Liver (tissue), 3 donors: ENCODE measurements around the gene NFAT5.

Experiments
- EGR1 ChIP-seq, 2 donors: IDR thresholded peaks; 2 replicates each; pipeline ENCODE4 v1.6.1; 2016 to 2018; ENCODE audit warnings: antibody characterized with exemption in 2 of 2, low read depth in 2 of 2
- FOXA1 ChIP-seq: IDR thresholded peaks from 2 replicates; pipeline ENCODE4 v1.6.1; 2016; ENCODE audit warnings: antibody characterized with exemption
- GABPA ChIP-seq, 2 donors: IDR thresholded peaks in 1 of 2; conservative IDR thresholded peaks in 1 of 2; 2 replicates each; pipeline ENCODE4 v1.6.1; 2016; ENCODE audit warnings: antibody characterized with exemption in 2 of 2, mild to moderate bottlenecking in 1 of 2, moderate library complexity in 1 of 2
- JUND ChIP-seq, 2 donors: IDR thresholded peaks; 2 replicates each; pipeline ENCODE4 v1.6.1; 2016; ENCODE audit warnings: antibody characterized with exemption in 2 of 2
- RAD21 ChIP-seq, 2 donors: IDR thresholded peaks; 2 replicates each; pipeline ENCODE4 v1.6.1; 2016; ENCODE audit warnings: antibody characterized with exemption in 2 of 2, mild to moderate bottlenecking in 2 of 2
- RXRA ChIP-seq, 2 donors: IDR thresholded peaks; 2 replicates each; pipeline ENCODE4 v1.6.1; 2017 to 2018; ENCODE audit warnings: antibody characterized with exemption in 2 of 2, mild to moderate bottlenecking in 1 of 2
- SP1 ChIP-seq: IDR thresholded peaks from 2 replicates; pipeline ENCODE4 v1.6.1; 2018; ENCODE audit warnings: antibody characterized with exemption, mild to moderate bottlenecking
- TAF1 ChIP-seq: conservative IDR thresholded peaks from 2 replicates; pipeline ENCODE4 v1.6.1; 2016; ENCODE audit warnings: antibody characterized with exemption, mild to moderate bottlenecking
- YY1 ChIP-seq: IDR thresholded peaks from 2 replicates; pipeline ENCODE4 v1.6.1; 2016; ENCODE audit warnings: antibody characterized with exemption, mild to moderate bottlenecking
- ZBTB33 ChIP-seq: IDR thresholded peaks from 2 replicates; pipeline ENCODE4 v1.6.1; 2016; ENCODE audit warnings: antibody characterized with exemption
- TF ChIP-seq, protein P1 (sequence below): fragments of 150-350 bp; IDR thresholded peaks from 2 replicates; pipeline ENCODE4 v1.5.1; 2017; ENCODE audit warnings: improper control_type of control experiment, low read depth, low read length; ENCODE audit not compliant: missing input control
- TF ChIP-seq, protein P2 (sequence below): IDR thresholded peaks from 2 replicates; pipeline ENCODE4 v1.6.1; 2016; ENCODE audit warnings: antibody characterized with exemption, mild to moderate bottlenecking
- TF ChIP-seq, protein P3 (sequence below): IDR thresholded peaks from 2 replicates; pipeline ENCODE4 v1.6.1; 2016; ENCODE audit warnings: antibody characterized with exemption
- donor health status: healthy.
- donor health status: healthy.

GRCh38 chr16:69693916-69694315 lies 128.2 kb downstream of the NFAT5 start:
- TF ChIP-seq, protein P1, sequence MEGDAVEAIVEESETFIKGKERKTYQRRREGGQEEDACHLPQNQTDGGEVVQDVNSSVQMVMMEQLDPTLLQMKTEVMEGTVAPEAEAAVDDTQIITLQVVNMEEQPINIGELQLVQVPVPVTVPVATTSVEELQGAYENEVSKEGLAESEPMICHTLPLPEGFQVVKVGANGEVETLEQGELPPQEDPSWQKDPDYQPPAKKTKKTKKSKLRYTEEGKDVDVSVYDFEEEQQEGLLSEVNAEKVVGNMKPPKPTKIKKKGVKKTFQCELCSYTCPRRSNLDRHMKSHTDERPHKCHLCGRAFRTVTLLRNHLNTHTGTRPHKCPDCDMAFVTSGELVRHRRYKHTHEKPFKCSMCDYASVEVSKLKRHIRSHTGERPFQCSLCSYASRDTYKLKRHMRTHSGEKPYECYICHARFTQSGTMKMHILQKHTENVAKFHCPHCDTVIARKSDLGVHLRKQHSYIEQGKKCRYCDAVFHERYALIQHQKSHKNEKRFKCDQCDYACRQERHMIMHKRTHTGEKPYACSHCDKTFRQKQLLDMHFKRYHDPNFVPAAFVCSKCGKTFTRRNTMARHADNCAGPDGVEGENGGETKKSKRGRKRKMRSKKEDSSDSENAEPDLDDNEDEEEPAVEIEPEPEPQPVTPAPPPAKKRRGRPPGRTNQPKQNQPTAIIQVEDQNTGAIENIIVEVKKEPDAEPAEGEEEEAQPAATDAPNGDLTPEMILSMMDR = no peak
- TF ChIP-seq, protein P2, sequence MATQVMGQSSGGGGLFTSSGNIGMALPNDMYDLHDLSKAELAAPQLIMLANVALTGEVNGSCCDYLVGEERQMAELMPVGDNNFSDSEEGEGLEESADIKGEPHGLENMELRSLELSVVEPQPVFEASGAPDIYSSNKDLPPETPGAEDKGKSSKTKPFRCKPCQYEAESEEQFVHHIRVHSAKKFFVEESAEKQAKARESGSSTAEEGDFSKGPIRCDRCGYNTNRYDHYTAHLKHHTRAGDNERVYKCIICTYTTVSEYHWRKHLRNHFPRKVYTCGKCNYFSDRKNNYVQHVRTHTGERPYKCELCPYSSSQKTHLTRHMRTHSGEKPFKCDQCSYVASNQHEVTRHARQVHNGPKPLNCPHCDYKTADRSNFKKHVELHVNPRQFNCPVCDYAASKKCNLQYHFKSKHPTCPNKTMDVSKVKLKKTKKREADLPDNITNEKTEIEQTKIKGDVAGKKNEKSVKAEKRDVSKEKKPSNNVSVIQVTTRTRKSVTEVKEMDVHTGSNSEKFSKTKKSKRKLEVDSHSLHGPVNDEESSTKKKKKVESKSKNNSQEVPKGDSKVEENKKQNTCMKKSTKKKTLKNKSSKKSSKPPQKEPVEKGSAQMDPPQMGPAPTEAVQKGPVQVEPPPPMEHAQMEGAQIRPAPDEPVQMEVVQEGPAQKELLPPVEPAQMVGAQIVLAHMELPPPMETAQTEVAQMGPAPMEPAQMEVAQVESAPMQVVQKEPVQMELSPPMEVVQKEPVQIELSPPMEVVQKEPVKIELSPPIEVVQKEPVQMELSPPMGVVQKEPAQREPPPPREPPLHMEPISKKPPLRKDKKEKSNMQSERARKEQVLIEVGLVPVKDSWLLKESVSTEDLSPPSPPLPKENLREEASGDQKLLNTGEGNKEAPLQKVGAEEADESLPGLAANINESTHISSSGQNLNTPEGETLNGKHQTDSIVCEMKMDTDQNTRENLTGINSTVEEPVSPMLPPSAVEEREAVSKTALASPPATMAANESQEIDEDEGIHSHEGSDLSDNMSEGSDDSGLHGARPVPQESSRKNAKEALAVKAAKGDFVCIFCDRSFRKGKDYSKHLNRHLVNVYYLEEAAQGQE = no peak
- TF ChIP-seq SP1 (no peak), GABPA (IDR thresholded peaks at IDR 0.05 in 1 of 2, conservative IDR thresholded peaks at IDR 0.05 in 1 of 2) (no peak), YY1 (no peak), TAF1 (no peak), FOXA1 (no peak), EGR1 (IDR thresholded peaks at IDR 0.05; ENCODE audit: low read depth in 2 of 2) (no peak), JUND (IDR thresholded peaks at IDR 0.05) (no peak), ZBTB33 (no peak), RAD21 (IDR thresholded peaks at IDR 0.05) (no peak), RXRA (IDR thresholded peaks at IDR 0.05) (no peak)
- TF ChIP-seq, protein P3, sequence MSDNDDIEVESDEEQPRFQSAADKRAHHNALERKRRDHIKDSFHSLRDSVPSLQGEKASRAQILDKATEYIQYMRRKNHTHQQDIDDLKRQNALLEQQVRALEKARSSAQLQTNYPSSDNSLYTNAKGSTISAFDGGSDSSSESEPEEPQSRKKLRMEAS = no peak
